OCI-LY7 (cell line): ENCODE data around the gene TSPAN5. TPM values are rescaled to one million over a fixed set of nuclear protein-coding genes. Genes with fewer than 3 reads are reported as not detected.

ENCODE experiments used
- BruUV-seq: library from RNA; stranded (reverse); fragments of 400-500 nt; replicated peaks from 2 replicates; lab custom pipeline; 2021; lab: Mats Ljungman, UMichigan
- CTCF ChIA-PET: fragments of 300-600 bp; sonication (Branson Sonifier 250); formaldehyde crosslinking; loops from one replicate; lab custom pipeline; 2022; ENCODE audit warnings: antibody characterized with exemption; ENCODE audit not compliant: unreplicated experiment; lab: Charles Lee
- POLR2A ChIA-PET: fragments of 300-600 bp; sonication (Branson Sonifier 250); formaldehyde crosslinking; loops from one replicate; lab custom pipeline; 2022; ENCODE audit warnings: antibody characterized with exemption; lab: Charles Lee
- DNase-seq: peaks from one replicate; pipeline ENCODE4 v3.0.0-alpha.2; 2015; ENCODE audit warnings: low spot score
- H2AFZ ChIP-seq: fragments of 200-600 bp; sonication (generic), shearing (Covaris generic); 2 replicates; pipeline ENCODE4 v1.6.1; 2014; ENCODE audit warnings: mild to moderate bottlenecking, antibody characterized with exemption, low read length, moderate library complexity
- H3K27ac ChIP-seq: fragments of 200-600 bp; sonication (generic); 2 replicates; pipeline ENCODE4 v1.5.1; 2014; ENCODE audit warnings: mixed run types, low read depth, mild to moderate bottlenecking, moderate library complexity, low read length, inconsistent platforms; ENCODE audit not compliant: poor library complexity, severe bottlenecking
- H3K36me3 ChIP-seq: fragments of 200-600 bp; sonication (generic); 2 replicates; pipeline ENCODE4 v1.6.1; 2014; ENCODE audit warnings: mild to moderate bottlenecking, antibody characterized with exemption, low read length, moderate library complexity, mixed read lengths; ENCODE audit not compliant: insufficient read depth
- H3K4me1 ChIP-seq: fragments of 200-600 bp; sonication (generic); 2 replicates; pipeline ENCODE4 v1.5.1; 2014; ENCODE audit warnings: mild to moderate bottlenecking, low read length; ENCODE audit not compliant: insufficient read depth, poor library complexity, severe bottlenecking
- H3K4me2 ChIP-seq: fragments of 200-600 bp; sonication (generic); 2 replicates; pipeline ENCODE4 v1.6.1; 2014; ENCODE audit warnings: mild to moderate bottlenecking, low read length
- H3K4me3 ChIP-seq: fragments of 200-600 bp; sonication (generic); 2 replicates; pipeline ENCODE4 v1.5.1; 2014; ENCODE audit warnings: mild to moderate bottlenecking, low read depth, low read length; ENCODE audit not compliant: poor library complexity, severe bottlenecking
- H3K79me2 ChIP-seq: fragments of 200-600 bp; sonication (generic); 2 replicates; pipeline ENCODE4 v1.6.1; 2016; ENCODE audit warnings: low read depth, mild to moderate bottlenecking, low read length, moderate library complexity, mixed read lengths; ENCODE audit not compliant: insufficient read depth
- H3K9me2 ChIP-seq: fragments of 200-600 bp; sonication (generic); 2 replicates; pipeline ENCODE4 v1.6.1; 2016; ENCODE audit warnings: mild to moderate bottlenecking, low read length, mixed read lengths; ENCODE audit not compliant: insufficient read depth
- H3K9me3 ChIP-seq: fragments of 200-600 bp; sonication (generic); 2 replicates; pipeline ENCODE4 v1.6.1; 2014; ENCODE audit warnings: mild to moderate bottlenecking, mixed run types, low read length, mixed read lengths
- H4K20me1 ChIP-seq: fragments of 200-600 bp; sonication (generic); 2 replicates; pipeline ENCODE4 v1.6.1; 2014; ENCODE audit warnings: mild to moderate bottlenecking, antibody characterized with exemption, low read length, moderate library complexity, mixed read lengths; ENCODE audit not compliant: insufficient read depth
- EZH2phosphoT487 ChIP-seq: fragments of 200-600 bp; sonication (generic); IDR thresholded peaks from 2 replicates; pipeline ENCODE4 v1.6.1; 2018; ENCODE audit warnings: low read depth, borderline replicate concordance, mild to moderate bottlenecking, mixed run types, antibody characterized with exemption, low read length, moderate library complexity, mixed read lengths
- intact Hi-C: fragments of 100-400 bp; cut with micrococcal nuclease; formaldehyde crosslinking; loops from one replicate; pipeline ENCODE4 v1.10.0; 2022; ENCODE audit not compliant: unreplicated experiment
- total RNA-seq, 2 experiments: library from RNA; depleted of rRNA in 1 of 2; stranded (reverse); fragments of >200 nt in 1 of 2; shearing (Covaris generic) in 1 of 2; gene quantifications; 2 replicates each; pipeline ENCODE4 v1.2.3, GENCODE V29; 2014 to 2022
- TF ChIP-seq, protein P1 (sequence below): fragments of 200-600 bp; sonication (generic); conservative IDR thresholded peaks from 2 replicates; pipeline ENCODE4 v1.5.1; 2014; ENCODE audit warnings: mild to moderate bottlenecking, antibody characterized with exemption, low read length, moderate library complexity, mixed read lengths

The TSPAN5 gene
- total RNA-seq, 2 experiments from 2014 or later, result not detected

DNA sequence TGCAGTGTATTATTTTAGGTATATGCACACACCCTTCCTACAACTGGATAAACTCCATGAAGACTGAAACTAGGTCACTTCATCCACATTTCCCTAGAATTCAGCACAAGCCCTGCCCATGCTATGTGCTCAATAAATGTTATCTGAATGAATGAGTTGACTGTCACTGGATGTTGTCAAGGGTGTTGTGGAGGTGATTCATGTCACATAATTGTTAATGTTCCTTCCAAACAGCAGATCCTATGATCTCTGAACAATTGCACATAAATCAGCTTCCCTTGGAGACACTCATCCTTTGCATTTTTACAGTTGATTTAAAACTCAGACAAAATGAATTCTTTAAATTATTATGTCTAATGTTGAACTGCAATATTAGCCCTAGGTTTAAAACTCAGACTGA is 154.7 kb downstream of the TSPAN5 start:
- no peaks in the 10 kb centered on the region for H3K36me3 ChIP-seq
- no peak overlapping the region for H3K4me2 ChIP-seq
- no peak overlapping the region for H3K27ac ChIP-seq
- H3K4me1 ChIP-seq, result no peaks in the 10 kb centered on the region
- intact Hi-C loops, result no loop called here
- no peak for DNase-seq
- no peaks in the 10 kb centered on the region for H3K79me2 ChIP-seq
- H3K9me2 ChIP-seq, result no peaks in the 10 kb centered on the region
- CTCF ChIA-PET, result no interaction called here
- TF ChIP-seq, protein P1, sequence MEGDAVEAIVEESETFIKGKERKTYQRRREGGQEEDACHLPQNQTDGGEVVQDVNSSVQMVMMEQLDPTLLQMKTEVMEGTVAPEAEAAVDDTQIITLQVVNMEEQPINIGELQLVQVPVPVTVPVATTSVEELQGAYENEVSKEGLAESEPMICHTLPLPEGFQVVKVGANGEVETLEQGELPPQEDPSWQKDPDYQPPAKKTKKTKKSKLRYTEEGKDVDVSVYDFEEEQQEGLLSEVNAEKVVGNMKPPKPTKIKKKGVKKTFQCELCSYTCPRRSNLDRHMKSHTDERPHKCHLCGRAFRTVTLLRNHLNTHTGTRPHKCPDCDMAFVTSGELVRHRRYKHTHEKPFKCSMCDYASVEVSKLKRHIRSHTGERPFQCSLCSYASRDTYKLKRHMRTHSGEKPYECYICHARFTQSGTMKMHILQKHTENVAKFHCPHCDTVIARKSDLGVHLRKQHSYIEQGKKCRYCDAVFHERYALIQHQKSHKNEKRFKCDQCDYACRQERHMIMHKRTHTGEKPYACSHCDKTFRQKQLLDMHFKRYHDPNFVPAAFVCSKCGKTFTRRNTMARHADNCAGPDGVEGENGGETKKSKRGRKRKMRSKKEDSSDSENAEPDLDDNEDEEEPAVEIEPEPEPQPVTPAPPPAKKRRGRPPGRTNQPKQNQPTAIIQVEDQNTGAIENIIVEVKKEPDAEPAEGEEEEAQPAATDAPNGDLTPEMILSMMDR, result no peak
- no peak for TF ChIP-seq EZH2phosphoT487
- H3K9me3 ChIP-seq, result no peaks in the 10 kb centered on the region
- no peak overlapping the region for H3K4me3 ChIP-seq
- no peak overlapping the region for H2AFZ ChIP-seq
- no TSS peak for BruUV-seq
- POLR2A ChIA-PET, result interaction anchor here (0.6 kb wide), 1 partner anchor 304 kb away, joined by 3 read pairs; no protein-coding TSS in a partner anchor
- no peaks in the 10 kb centered on the region for H4K20me1 ChIP-seq

DNA sequence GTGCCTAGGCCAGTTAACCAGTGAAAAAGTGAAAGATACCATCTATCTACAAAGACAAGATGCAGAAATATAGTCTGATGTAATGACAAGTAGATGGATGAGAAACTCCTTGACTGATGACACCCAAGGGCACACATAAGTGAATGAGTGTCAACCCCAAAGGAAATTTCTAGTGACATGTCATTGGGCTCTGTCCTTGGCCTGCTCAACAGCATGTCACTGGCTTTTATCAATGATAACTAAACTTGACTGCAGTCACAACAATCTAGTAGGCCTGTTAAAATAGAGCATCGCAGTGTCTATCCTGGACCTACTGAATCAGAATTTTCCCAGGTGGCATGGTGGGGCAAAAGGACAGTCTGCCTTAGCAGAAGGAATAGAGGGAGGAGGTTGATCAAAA is 155.8 kb downstream of the TSPAN5 start:
- ChIA-PET CTCF (no interaction called here), POLR2A (no interaction called here)
- Histone ChIP-seq H3K4me2 (no peak overlapping the region), H3K27ac (no peak overlapping the region), H4K20me1 (no peaks in the 10 kb centered on the region), H3K4me1 (no peaks in the 10 kb centered on the region), H3K36me3 (no peaks in the 10 kb centered on the region), H3K9me3 (no peaks in the 10 kb centered on the region), H3K79me2 (no peaks in the 10 kb centered on the region), H3K9me2 (no peaks in the 10 kb centered on the region), H2AFZ (no peak overlapping the region), H3K4me3 (no peak overlapping the region)
- TF ChIP-seq, protein P1, result no peak
- TF ChIP-seq EZH2phosphoT487, result no peak
- intact Hi-C loops, result no loop called here
- DNase-seq, result no peak
- no TSS peak for BruUV-seq

DNA sequence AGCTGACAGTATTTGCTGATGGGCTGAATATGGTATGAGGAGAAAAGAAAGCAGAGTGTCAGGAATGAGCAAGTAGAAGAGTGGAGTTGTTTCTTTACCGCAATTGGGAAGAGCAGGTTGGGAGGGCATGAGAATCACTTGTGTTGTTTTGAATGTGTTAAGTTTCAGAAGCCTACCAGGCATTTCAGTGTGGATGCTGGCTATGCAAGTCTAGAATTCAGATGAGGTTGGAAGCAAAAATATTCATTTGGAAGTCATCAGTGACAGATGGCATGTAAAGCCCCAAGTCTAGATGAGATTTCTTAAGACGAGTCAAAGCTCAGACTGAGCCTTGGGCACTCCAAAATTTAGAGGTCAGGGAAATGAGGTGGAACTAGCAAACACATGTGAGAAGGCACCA is 156.4 kb downstream of the TSPAN5 start:
- Histone ChIP-seq H3K9me2 (no peaks in the 10 kb centered on the region), H3K4me3 (no peak overlapping the region), H3K4me2 (no peak overlapping the region), H4K20me1 (no peaks in the 10 kb centered on the region), H3K36me3 (no peaks in the 10 kb centered on the region), H3K27ac (no peak overlapping the region), H3K79me2 (no peaks in the 10 kb centered on the region), H3K4me1 (no peaks in the 10 kb centered on the region), H2AFZ (no peak overlapping the region), H3K9me3 (no peaks in the 10 kb centered on the region)
- no TSS peak for BruUV-seq
- no peak for DNase-seq
- intact Hi-C loops, result no loop called here
- TF ChIP-seq EZH2phosphoT487, result no peak
- TF ChIP-seq, protein P1, result no peak
- ChIA-PET CTCF (no interaction called here), POLR2A (interaction anchor here (0.5 kb wide), 1 partner anchor 144 kb away, joined by 5 read pairs; no protein-coding TSS in a partner anchor)
